Activated CD8-positive, alpha-beta memory T cell treated with anti-CD3 and anti-CD28 coated beads for 24 hours (primary cell): Measurements from ENCODE around the gene HTRA1.

ENCODE experiments used
- DNase-seq: peaks from one replicate; pipeline ENCODE4 v3.0.0-alpha.2; 2020

The HTRA1 gene

DNA sequence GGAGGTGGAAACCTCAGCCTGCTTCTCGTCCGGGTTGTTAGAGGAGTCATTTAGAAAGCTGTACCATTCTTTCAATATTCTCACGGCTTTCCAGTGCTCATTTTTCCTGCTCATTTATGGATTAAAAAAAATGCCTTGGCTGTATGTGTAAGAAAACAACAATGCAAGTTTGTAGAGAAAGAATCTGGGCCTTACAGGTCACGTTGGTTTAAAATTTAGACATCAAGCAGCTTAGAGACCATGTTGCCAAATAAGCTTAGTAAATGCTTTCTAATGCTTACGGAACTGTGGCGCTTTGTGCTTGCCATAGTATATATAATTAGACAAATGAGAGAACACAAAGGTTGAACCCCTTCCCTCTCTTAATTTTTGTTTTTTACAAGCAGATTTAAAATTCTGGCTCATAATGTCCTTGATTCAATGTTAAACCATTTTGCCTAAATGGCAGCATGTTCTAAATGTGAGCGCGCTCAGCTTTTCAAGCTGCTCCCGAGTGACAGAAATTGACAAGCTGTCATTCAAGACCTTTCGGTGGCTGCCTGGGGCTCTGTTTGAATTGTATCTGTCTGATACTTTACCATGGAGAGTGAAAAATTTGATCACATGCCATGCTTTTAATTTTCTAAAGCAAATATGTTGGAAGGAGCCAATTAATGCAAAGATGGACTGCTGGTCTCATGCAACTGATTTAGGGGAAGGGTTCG lies 5.8 kb upstream of the HTRA1 start:
- DNase-seq: no peak

DNA sequence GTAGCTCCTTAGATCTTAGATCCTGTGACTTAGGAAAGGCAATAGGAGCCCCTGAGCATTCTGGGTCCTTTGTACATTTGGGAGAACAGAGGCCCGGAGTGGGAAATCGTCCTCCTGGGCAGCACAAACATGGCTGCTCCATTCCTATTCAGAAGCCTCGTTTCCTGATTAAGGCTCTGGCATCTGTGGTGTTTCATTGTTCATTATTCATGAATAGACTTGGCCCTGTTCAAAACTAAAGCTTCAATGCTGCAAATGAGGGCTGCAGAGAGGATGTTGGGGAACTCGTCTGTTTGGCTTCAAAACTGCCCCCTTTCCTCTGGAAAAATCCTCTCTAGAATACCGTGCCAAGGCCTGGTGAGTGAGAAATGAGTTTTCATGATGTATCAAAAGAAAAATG lies 3.4 kb upstream of the HTRA1 start:
- DNase-seq: no peak

DNA sequence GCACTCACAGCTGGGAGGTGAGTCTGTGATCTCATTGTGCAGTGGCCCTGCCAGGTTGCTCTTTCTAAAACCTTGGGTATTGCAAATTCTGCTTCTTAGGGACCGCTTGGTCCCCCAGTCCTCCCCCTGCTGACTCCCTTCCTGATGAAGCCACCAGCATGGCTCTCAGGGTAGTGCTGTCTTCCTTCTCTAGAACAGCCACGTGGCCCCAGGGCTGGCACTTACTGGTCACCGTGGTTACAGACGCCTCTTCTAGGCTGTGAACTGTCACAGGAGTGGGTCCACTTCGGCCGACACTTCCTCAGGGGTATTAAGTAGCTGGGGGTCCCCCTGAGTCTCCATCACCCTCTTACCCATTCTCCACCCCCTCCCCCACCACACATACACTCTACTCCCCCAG lies 2.7 kb upstream of the HTRA1 start:
- DNase-seq: no peak

DNA sequence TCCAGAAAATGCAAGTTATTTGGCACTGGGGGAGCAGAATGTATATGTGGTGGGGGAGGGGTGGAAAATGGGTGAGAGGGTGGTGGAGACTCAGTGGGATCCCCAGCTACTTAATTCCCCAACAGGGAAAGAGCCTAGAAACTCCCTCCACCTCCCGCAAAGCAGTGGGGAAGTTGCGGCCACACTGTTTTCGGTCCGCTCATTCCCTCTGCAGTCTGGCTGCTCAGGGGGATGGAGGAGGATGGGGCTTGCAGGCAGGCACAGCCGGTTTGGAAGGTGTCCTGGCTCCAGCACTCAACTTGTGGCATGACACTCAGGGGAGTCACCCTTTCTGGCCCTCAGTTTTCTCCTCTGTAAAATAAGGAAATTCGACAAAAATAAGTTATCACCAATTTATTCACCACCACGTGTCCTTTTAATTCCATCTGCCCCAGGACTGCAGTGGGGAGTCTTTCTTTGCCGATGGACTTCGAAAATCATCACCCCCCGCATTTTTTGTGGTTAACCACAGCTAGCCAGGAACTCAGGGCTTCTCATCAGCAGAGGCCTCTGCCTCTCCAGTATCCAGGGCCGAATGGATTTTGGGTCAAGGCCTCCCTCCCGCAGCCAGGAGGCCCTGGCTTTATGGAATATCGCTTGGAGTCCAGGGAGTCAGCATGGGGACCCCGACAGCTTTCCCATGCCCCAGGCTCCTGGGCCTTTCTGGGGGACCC lies 1.6 kb upstream of the HTRA1 start:
- no peak for DNase-seq

DNA sequence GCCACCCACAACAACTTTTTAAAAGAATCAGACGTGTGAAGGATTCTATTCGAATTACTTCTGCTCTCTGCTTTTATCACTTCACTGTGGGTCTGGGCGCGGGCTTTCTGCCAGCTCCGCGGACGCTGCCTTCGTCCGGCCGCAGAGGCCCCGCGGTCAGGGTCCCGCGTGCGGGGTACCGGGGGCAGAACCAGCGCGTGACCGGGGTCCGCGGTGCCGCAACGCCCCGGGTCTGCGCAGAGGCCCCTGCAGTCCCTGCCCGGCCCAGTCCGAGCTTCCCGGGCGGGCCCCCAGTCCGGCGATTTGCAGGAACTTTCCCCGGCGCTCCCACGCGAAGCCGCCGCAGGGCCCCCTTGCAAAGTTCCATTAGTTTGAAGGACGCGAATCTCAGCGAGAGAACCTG lies 461 bp upstream of the HTRA1 start:
- DNase-seq: no peak

DNA sequence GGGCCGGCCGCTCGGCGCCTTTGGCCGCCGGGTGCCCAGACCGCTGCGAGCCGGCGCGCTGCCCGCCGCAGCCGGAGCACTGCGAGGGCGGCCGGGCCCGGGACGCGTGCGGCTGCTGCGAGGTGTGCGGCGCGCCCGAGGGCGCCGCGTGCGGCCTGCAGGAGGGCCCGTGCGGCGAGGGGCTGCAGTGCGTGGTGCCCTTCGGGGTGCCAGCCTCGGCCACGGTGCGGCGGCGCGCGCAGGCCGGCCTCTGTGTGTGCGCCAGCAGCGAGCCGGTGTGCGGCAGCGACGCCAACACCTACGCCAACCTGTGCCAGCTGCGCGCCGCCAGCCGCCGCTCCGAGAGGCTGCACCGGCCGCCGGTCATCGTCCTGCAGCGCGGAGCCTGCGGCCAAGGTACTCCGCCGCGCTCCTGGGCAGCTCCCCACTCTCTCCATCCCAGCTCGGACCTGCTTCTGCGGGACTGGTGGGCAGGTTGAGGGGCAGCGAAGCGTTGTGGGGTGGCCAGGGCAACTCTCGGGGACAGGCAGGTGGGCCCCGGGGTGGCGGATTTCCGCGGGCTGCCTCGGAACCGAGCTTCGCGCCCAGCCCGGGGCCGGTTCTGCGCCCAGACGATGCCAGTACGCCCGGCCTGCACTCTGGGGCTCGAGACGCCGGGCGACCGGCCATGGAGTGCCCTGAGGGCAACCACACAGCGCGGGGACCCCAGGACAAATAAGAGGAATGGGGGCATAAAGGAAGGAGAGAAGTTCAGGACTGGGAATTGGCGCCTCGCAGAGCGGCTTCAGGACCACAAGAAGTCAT lies 578 bp downstream of the HTRA1 start:
- DNase-seq: no peak

DNA sequence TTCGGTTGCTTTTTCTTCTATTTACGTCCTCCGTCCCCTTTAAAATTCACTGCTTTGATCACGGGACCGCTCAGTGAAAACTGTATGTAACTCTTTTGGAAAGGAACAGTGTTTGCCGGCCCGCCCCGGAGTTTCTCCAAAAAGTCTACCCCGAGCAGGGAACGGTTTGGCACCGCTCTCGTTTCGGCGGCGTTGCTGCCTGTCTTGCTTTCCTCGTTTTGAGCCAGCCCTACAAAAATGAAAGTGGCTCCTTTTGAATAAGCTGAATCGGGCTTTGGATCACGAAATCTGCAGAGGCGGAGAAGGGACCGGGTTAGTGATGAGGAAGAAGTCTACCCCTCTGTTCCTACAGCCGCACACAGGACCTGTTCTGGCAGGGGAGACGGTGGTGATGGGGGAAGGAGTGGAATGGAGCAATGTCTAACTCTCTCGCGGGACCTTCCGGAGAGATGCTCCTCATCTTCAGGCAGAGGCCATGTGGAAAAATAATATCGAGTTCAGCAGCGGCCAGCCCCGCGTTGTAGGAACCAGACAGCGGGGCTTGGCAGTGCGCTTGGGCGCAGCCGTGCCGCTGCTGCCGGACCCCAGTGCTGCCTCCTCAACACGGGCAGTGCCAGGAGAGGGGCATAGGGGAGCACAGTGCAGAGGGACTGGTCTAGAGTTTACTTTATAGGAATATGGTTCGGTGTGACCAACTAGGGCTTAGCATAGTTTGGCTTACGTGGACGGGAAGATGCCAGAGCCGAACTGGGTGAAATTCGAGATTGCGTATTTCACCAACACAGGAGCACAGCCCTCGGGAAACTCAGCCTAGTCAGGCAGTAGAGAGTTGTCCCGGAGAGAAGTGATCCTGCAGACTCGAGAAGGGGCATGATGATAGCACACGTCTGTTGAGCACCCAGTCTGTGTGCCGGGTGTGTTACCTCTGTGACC lies 1.4 kb downstream of the HTRA1 start:
- no peak for DNase-seq

DNA sequence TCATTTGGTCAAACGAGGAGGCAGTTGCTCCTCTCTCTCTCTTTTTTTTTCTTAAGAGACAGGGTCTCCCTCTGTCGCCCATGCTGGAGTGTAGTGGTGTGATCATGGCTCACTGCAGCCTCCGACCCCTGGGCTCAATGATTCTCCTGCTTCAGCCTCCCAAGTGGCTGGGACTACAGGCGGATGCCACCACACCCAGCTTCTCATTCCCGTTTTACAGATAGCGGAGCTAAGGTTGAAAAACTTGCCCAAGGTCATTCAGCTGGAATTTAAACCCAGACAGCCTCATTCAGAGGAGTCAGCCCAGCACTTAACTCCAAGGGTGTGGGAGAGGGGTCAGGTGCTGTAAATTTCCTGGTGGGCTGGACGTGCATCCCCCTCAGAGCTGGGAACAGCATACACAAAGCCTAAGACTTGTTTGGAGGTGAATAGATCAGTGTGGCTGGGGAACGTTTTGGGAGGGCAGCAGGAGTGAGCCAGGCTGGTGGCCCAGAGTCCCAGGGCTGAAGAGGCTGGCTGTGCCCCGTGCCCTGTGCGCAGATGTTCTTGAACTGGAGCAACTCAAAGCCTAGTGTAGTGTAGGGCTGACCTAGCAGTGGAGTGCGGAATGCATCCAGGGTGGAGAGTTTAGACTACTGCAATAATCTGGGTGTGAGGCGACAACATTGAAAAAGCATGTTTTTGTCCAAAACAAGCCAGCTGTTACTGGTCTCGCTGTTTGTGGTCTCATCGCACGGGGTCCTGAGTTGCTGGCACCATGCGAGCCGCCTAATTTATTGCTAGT lies 2.3 kb downstream of the HTRA1 start:
- DNase-seq: no peak

DNA sequence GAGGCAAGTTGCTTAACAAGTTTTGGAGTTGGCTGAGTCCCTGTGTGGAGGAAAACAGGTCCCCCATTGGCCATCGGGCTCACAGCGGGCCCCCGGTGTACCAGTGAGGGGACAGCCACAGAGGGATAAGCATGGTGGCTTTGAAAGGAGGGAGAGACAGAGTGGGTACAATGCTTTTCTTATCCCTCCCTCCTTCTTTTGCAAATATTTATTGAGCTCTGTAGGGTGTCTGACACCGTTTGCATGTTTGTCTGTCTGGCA lies 2.8 kb downstream of the HTRA1 start:
- DNase-seq: no peak

DNA sequence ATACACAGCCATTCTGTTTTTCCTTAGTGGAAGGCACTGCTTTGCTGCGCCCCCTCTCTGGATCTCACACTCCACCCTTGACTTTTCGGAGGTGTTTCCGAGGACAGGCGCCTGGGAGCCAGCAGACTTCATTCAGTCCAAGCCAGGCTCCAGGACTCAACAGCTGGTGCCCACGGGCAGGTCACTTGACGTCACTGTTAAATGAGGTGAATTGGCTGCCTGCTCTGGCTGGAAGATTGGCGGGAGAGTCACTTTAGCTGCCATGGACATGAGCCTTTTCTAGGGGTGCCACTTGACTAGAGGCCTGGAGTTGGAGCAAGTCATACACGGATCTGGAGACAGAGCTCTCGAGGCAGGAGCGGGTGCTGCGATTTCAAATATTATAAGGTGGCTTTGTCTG lies 3.2 kb downstream of the HTRA1 start:
- no peak for DNase-seq

DNA sequence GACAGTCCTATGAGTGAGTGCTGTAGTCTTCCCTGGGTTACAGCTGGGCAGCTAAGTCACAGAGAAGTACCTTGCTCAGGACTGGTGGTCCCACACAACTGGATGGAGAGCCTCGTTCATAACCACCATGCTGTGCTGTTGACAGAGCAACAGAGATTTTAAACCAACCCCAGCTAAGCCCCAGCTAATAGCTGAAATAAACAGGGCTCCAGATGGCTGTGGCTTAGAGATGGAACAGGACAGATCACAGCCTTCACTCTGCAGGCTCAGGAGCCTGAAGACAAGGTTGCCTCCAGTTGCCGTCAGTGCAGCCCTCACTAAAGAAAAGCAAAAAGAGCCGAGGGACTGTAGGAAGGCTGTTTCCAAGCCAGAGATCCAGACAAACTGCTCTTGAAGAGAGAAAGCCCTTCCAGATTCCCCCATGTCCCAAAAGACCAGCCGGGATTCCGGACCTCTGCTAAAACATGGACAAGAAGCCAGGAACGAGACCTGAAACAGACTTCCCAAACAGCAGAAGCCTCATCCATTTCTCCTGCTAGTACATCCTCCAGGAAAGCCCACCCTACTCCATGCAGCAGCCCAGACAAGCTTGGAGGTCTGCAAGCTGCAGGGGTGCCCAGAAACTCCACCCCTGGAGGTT lies 4.2 kb downstream of the HTRA1 start:
- no peak for DNase-seq

DNA sequence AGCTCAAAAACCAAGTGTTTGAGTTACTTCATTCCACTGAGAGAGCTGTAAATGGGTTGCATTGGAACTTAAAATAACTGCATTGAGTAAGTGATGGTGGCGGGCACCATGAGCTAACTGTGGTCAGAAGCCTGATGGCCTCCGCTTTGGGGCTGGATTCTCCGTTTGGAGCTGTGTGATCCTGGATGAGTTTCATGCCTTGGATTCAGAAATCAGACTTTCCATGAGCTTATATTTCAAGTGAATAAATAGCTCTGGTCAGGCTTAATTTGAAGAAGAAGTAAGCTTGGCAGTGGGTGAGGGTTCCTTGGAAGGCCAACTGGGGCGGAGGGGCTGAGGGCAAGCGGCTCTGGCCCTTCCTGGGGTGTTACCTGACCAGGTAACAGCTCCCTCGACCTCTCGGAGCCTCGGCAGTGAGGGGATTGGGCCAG lies 5.6 kb downstream of the HTRA1 start:
- no peak for DNase-seq

DNA sequence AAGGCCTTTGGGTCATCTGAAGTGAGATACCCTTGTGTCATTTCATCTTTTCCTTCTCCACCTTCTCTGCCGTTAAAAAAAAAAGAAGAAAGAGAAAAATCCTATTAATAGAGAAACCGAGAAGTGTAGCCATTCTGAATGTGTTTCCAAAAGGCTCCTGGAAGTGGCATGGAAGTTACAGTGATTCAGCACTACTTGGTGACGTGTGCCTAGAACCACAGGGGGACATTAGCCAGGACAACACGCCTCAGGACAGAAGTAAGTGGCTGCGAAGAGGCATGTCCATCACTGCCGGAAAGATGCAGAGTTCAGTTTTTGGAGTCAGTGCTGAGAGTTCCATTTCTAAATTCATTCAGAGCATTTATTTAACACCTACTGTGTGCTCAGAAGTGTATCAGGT lies 6.3 kb downstream of the HTRA1 start:
- no peak for DNase-seq

DNA sequence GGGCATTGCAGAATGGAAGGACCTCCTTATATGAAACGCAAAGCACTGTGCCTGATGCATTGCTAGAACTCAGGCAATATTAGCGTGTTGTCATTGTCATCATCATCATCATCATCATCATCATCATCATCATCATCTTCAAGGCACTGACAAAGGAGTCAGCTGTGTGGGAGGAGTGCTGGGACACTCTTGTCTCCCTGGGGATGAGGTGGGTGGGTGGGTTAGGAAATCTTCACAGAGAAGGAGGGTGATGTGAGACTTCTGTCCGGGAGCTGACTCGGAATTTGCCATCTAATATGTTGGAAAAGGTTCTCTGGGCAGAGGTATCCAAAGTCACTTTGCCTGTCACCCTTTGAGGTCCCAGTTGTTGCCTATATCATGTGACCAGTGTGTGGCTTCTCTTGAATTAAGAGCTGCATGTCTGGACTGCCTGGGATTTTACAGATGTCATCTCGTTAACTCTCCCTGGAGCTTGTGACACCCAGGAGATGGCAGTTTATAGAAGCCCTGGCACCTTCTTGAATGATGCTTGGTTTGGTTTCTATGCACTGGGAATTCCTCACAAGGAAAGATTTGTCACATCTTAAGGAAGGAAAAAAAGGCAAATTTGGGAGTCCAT lies 7.1 kb downstream of the HTRA1 start:
- DNase-seq: no peak

DNA sequence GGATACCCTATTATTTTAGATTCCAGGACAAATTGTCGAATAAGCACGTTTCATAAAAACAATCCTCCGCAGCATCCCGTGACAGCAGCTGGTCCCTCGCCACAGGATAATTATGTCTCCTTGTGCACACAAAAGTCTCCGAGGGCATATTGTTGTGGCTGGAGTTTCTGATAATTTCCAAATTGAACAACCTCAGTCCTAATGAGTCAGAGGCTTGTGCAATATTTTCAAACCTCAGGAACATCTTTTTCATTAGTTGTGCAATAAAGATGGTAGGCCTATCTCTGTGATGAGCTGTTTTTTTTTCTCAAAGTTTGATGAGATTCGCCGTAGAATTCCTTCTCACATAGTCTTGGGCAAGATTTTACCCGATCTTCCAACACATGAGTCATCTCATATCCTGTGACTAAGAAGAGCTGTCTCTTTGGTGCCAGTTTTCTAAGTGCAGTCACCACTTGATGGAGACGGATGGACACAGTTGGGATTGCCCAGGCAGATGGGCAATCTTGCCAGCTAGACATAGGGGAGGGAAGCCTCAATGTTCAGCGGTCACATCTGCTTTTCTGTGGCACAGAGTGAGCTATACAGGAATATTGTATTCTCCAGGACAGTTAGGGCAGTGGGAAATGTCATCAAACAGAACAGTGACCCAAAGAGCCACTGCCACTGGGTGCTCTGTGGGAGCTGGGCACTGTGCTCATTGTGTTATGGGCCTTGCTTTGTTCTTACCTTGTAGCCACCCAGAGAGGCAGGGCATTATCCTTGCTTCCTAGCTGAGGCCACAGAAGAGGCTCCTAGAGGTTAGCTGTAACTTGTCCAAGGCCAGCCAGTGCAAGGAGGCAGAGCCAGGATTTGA lies 7.8 kb downstream of the HTRA1 start:
- no peak for DNase-seq

DNA sequence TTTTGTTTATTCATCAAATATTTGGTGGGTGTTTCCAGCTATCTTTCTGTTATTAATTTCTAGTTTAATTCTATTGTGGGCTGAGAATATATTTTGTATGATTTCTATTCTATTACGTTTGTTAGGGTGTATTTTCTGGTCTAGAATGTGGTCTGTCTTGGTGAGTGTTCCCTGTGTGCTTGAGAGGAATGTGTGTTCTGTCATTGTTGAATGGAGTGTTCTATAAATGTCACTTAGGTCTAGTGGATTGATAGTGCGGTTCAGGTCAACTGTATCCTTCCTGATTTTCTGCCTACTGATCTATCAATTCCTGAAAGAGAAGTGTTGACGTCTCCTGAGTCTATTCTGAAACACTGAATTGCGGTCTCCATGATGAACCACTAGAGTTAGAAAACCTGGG lies 8.5 kb downstream of the HTRA1 start:
- no peak for DNase-seq

DNA sequence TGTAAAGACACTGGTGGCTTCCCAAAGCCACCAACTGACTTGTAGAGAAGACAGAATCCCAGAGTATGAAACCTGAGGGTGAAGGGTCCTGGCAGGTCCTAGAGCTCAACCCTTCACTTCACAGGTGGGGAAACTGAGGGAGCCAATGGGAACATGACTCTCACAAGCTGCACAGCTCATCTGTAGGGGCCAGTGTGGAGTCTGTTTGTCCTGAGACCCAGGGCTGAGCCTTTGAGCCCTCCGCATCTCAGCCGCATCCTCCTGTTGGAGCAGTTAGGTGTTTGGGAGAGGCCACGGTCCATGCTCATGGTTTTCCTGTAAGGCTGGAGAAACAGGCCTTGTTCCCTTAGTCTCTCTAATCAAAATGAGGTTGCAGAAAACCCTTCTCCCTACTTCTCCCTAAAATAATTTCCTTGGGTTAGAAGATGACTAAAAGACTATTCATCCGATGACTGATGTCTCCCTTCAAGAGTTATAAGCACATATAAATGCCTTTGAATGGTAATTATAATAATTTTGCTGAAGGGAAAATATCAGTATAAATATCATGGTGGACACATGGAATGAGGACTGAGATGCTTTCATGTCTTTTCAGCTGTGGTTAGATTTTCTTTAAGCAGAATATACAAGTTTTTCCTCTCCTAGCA lies 10.3 kb downstream of the HTRA1 start:
- DNase-seq: no peak

DNA sequence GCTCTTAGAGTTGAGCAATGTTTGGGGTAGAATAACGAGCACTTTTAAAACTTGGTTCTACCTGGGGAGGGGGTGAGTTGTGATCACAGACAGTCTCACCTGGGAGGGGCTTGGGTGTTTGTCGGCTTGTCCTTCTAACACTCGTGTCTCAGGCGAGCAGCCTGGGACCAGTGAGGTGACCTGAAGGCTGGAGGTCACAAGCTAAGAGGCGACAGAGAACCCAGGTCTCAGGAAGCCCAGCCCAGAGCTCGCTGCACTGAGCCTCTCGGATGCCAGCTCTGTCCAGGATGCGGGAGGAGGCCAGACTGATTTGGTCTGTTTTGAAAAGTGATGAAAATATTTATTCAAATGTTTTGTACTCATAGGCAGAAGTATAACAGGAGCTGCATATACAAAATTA lies 11.8 kb downstream of the HTRA1 start:
- DNase-seq: no peak

DNA sequence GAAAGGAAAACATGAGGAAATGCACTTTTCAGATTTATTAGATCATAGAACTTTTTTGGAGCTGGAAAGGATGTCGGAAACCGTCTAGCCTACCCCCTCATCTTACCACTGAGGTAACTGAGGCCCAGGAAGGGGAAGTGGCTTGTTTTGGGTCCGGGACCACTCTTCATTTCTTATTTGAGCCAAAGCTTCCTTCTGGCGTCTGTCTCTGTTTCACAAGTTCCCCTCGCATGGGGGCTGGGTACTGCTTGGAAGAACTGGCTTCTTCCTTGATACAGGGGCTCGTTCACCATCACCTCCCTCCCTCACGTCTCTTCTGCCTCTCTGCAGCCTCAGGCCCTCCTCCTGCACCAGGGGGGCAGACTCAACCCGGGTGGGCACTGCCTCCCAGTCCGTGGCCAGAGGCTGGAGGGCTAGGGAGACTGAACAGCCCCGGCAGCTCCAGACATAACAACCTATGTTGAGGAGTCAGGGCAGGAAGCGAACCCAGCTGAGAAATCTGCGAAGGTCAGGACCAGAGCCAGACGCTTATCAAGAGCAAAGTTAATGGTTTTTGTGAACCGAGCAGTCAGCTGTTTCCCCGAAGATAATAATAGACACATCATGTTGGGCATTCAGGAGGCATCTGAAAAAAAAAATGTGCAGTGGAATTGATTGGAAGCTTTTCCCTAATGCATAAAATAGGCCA lies 12.9 kb downstream of the HTRA1 start:
- no peak for DNase-seq
